Measurements from ENCODE around the gene CDKN2D. TPM values are rescaled to one million over a fixed set of nuclear protein-coding genes. Genes with fewer than 3 reads are reported as not detected.

Gene CDKN2D
- total and polyA plus RNA-seq, 10 of the 15 experiments (the other 5 are each of a cell fraction or from before 2014, with no cell fraction given): 0.53 to 17.2 (median 6.7) TPM

- POLR2A ChIA-PET: no interaction called here
These were observed 19.0 kb upstream of the CDKN2D start for GRCh38 chr19:10587839-10588150.

More at GRCh38 chr19:10587839-10588150, 19.0 kb upstream of the CDKN2D start:
- in situ Hi-C loops (cut with MboI): no loop called here
- Histone ChIP-seq H3K27me3 (replicated peaks in 1 of 2; ENCODE audit: control insufficient read depth in 2 of 2, insufficient read depth in 2 of 2, low read length in 1 of 2) (no peaks in the 10 kb centered on the region; a peak in 1 of 4 replicates), H3K9ac (ENCODE audit: control insufficient read depth, insufficient read depth, low read length) (no peak overlapping the region), H3K79me2 (ENCODE audit: control insufficient read depth, insufficient read depth, low read length) (no peaks in the 10 kb centered on the region), H3K4me3 (no peak overlapping the region), H3K4me2 (ENCODE audit: control insufficient read depth, insufficient read depth) (no peak overlapping the region), H3K4me1 (ENCODE audit: control insufficient read depth, insufficient read depth, low read length) (no peaks in the 10 kb centered on the region), H2AFZ (ENCODE audit: control insufficient read depth, low read depth, low read length) (no peak overlapping the region), H3K36me3 (ENCODE audit: control insufficient read depth in 2 of 2, insufficient read depth in 2 of 2, low read length in 1 of 2) (no peaks in the 10 kb centered on the region), H4K20me1 (ENCODE audit: control insufficient read depth, insufficient read depth) (no peaks in the 10 kb centered on the region), H3K9me3 (replicated peaks; ENCODE audit: control insufficient read depth, insufficient read depth, low read length) (no peaks in the 10 kb centered on the region), H3K27ac (ENCODE audit: control insufficient read depth, insufficient read depth) (no peak overlapping the region)
- ChIA-PET CTCF (interaction anchor here (3.5 kb wide), 1 partner anchor 56 kb away, joined by 13 read pairs; no protein-coding TSS in a partner anchor), SMC1A (ENCODE audit: uncharacterized antibody, unreplicated experiment) (no interaction called here), RAD21 (ENCODE audit: unreplicated experiment) (no interaction called here)
- 89% methylated on average over 2 of the region's 2 CpGs for whole genome bisulfite sequencing (ENCODE audit: insufficient coverage, insufficient replicate concordance, low lambda C conversion rate, missing lambda C conversion rate)
- BruUV-seq (replicated peaks): no TSS peak
- ATAC-seq: no peak
- TF ChIP-seq CREM (IDR thresholded peaks at IDR 0.05; ENCODE audit: low read depth): no peak
- no peak for TF ChIP-seq ZNF217 (IDR thresholded peaks at IDR 0.05)
- TF ChIP-seq, protein P1, sequence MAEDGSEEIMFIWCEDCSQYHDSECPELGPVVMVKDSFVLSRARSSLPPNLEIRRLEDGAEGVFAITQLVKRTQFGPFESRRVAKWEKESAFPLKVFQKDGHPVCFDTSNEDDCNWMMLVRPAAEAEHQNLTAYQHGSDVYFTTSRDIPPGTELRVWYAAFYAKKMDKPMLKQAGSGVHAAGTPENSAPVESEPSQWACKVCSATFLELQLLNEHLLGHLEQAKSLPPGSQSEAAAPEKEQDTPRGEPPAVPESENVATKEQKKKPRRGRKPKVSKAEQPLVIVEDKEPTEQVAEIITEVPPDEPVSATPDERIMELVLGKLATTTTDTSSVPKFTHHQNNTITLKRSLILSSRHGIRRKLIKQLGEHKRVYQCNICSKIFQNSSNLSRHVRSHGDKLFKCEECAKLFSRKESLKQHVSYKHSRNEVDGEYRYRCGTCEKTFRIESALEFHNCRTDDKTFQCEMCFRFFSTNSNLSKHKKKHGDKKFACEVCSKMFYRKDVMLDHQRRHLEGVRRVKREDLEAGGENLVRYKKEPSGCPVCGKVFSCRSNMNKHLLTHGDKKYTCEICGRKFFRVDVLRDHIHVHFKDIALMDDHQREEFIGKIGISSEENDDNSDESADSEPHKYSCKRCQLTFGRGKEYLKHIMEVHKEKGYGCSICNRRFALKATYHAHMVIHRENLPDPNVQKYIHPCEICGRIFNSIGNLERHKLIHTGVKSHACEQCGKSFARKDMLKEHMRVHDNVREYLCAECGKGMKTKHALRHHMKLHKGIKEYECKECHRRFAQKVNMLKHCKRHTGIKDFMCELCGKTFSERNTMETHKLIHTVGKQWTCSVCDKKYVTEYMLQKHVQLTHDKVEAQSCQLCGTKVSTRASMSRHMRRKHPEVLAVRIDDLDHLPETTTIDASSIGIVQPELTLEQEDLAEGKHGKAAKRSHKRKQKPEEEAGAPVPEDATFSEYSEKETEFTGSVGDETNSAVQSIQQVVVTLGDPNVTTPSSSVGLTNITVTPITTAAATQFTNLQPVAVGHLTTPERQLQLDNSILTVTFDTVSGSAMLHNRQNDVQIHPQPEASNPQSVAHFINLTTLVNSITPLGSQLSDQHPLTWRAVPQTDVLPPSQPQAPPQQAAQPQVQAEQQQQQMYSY (CRISPR knock-in tag; IDR thresholded peaks at IDR 0.05): no peak
- TF ChIP-seq CREB1 (IDR thresholded peaks at IDR 0.05; ENCODE audit: low read depth): no peak
- TF ChIP-seq ETV6 (conservative IDR thresholded peaks at IDR 0.05 in 1 of 2, IDR thresholded peaks at IDR 0.05 in 1 of 2; ENCODE audit: borderline replicate concordance in 1 of 2, low read depth in 1 of 2): no peak
- no peak for TF ChIP-seq RB1 (IDR thresholded peaks at IDR 0.05; ENCODE audit: borderline replicate concordance)
- TF ChIP-seq JUNB (IDR thresholded peaks at IDR 0.05): no peak
- no peak for TF ChIP-seq PML (IDR thresholded peaks at IDR 0.05; ENCODE audit: low read length)
- no peak for TF ChIP-seq ZBTB4 (CRISPR knock-in tag; IDR thresholded peaks at IDR 0.05)
- no peak for TF ChIP-seq PBX3 (IDR thresholded peaks at IDR 0.05; ENCODE audit: insufficient replicate concordance, low read depth, low read length)
- no peak for TF ChIP-seq HDAC2 (IDR thresholded peaks at IDR 0.05)
- no peak for TF ChIP-seq WRNIP1 (IDR thresholded peaks at IDR 0.05; ENCODE audit: borderline replicate concordance, low read depth, low read length)
- TF ChIP-seq IRF5 (IDR thresholded peaks at IDR 0.05; ENCODE audit: borderline replicate concordance): no peak
- TF ChIP-seq ZZZ3 (IDR thresholded peaks at IDR 0.05; ENCODE audit: control insufficient read depth, insufficient read length, low read depth): no peak
- intact Hi-C loops (cut with micrococcal nuclease; ENCODE audit: unreplicated experiment): no loop called here
- FAIRE-seq: no peak
- no peak for DNase-seq (ENCODE audit: low read depth, low spot score)

Data from GM12878 (cell line).